ENCODE results near the gene SAP30. TPM values are rescaled to one million over a fixed set of nuclear protein-coding genes. Genes with fewer than 3 reads are reported as not detected.

SAP30 gene
- total and polyA plus RNA-seq, 10 of the 15 experiments (the other 5 are each of a cell fraction or from before 2014, with no cell fraction given) = 5.0 to 56.9 (median 23.6) TPM

DNA sequence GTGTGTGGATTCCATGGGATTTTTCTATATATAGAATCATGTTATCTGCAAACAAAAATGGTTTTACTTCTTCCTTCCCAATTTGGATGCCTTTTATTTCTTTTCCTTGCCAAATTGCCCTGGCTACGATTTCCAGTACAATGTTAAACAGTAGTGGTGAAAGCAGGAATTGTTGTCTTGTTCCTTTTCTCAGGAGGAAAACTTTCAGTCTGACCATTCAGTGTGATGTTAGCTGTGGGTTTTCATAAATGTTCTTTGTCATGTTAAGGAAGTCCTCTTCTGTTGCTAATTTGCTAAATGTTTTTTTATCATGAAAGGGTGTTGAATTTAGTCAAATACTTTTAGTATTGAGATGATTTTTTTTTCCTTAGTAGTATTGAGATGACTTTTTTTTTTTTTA, 10.9 kb downstream of the SAP30 start:
- no peak overlapping the region for H3K9ac ChIP-seq (ENCODE audit: control insufficient read depth, insufficient read depth, low read length)
- RAD21 ChIA-PET (ENCODE audit: unreplicated experiment) = no interaction called here
- H3K4me3 ChIP-seq = no peak overlapping the region
- ATAC-seq (no peak), DNase-seq (ENCODE audit: low read depth, low spot score) (no peak), FAIRE-seq (no peak)
- in situ Hi-C loops (cut with MboI) (no loop called here), intact Hi-C loops (cut with micrococcal nuclease; ENCODE audit: unreplicated experiment) (no loop called here)
- H3K4me1 ChIP-seq (ENCODE audit: control insufficient read depth, insufficient read depth, low read length) = no peaks in the 10 kb centered on the region
- no peak overlapping the region for H2AFZ ChIP-seq (ENCODE audit: control insufficient read depth, low read depth, low read length)
- no peaks in the 10 kb centered on the region for H3K9me3 ChIP-seq (replicated peaks; ENCODE audit: control insufficient read depth, insufficient read depth, low read length)
- no TSS peak for BruUV-seq (replicated peaks)
- POLR2A ChIA-PET = interaction anchor here (1.1 to 1.6 kb wide), 2 partner anchors 30 to 47 kb away, joined by 4 read pairs; partner anchors contain the start of gene HMGB2
- H3K27ac ChIP-seq (ENCODE audit: control insufficient read depth, insufficient read depth) = no peak overlapping the region
- H4K20me1 ChIP-seq (ENCODE audit: control insufficient read depth, insufficient read depth) = no peaks in the 10 kb centered on the region
- SMC1A ChIA-PET (ENCODE audit: uncharacterized antibody, unreplicated experiment) = no interaction called here
- no peaks in the 10 kb centered on the region for H3K27me3 ChIP-seq (replicated peaks in 1 of 2; ENCODE audit: control insufficient read depth in 2 of 2, insufficient read depth in 2 of 2, low read length in 1 of 2)
- H3K4me2 ChIP-seq (ENCODE audit: control insufficient read depth, insufficient read depth) = no peak overlapping the region
- CTCF ChIA-PET = interaction anchor here (1.0 kb wide), 1 partner anchor 39 kb away, joined by 3 read pairs; no protein-coding TSS in a partner anchor
- TF ChIP-seq RCOR1 (conservative IDR thresholded peaks at IDR 0.05; ENCODE audit: low read depth, low read length) = no peak
- no peak for TF ChIP-seq CUX1 (IDR thresholded peaks at IDR 0.05; ENCODE audit: insufficient replicate concordance, low read depth, low read length)
- TF ChIP-seq CEBPB (IDR thresholded peaks at IDR 0.05; ENCODE audit: borderline replicate concordance in 1 of 2, low read depth in 2 of 2, low read length in 2 of 2) = no peak
- no peak for TF ChIP-seq PKNOX1 (IDR thresholded peaks at IDR 0.05)
- 95% methylated on average over 1 of the region's 1 CpG for WGBS (ENCODE audit: insufficient coverage, insufficient replicate concordance, low lambda C conversion rate, missing lambda C conversion rate)
- no peaks in the 10 kb centered on the region for H3K36me3 ChIP-seq (ENCODE audit: control insufficient read depth in 2 of 2, insufficient read depth in 2 of 2, low read length in 1 of 2)
- no peaks in the 10 kb centered on the region; the same call in 1 of the 2 replicates for H3K79me2 ChIP-seq (ENCODE audit: control insufficient read depth, insufficient read depth, low read length)
